Chondrocyte (in vitro differentiated cells): ENCODE measurements around the gene COCH. TPM values are rescaled to one million over a fixed set of nuclear protein-coding genes. Genes with fewer than 3 reads are reported as not detected.

Experiments
- total RNA-seq: library from RNA; stranded (reverse); gene quantifications from 3 replicates; pipeline ENCODE4 v1.2.1, GENCODE V29; 2021

COCH gene
- total RNA-seq, 1 donor from 2014 or later: 14.7 TPM

Other genes starting within 250 kb of the COCH start
- 4.4 to 8.5 TPM (median 5.3 TPM) in 3 replicates for gene AP4S1, start 151.1 kb downstream of the COCH start, total RNA-seq
- gene STRN3, start 151.8 kb downstream of the COCH start, total RNA-seq: 39.5 to 46.5 TPM (median 41.5 TPM) in 3 replicates